NCI-H1092 (cell line): ENCODE results near the gene C19orf73.
A peak's percentile ranks its signal among the peaks of the same experiment; 100 is the strongest.

Experiments
- DNase-seq: peaks from one replicate; lab custom pipeline; 2025; lab: John Stamatoyannopoulos, UW

The C19orf73 gene

GRCh38 chr19:49118565-49119410 is at the start of gene C19orf73:
Gene C19orf73 (minus strand): TSS chr19:49119143. CDS start chr19:49119022, 121 bp downstream.
- peak; percentile 88 for DNase-seq

- no peak for DNase-seq
Observed at GRCh38 chr19:49168421-49168820, 49.5 kb upstream of the C19orf73 start.

GRCh38 chr19:49167857-49168409 is 49.0 kb upstream of the C19orf73 start:
- no peak for DNase-seq

- no peak for DNase-seq
Observed at GRCh38 chr19:49165865-49166301, 46.9 kb upstream of the C19orf73 start.

GRCh38 chr19:49165111-49165750 is 46.3 kb upstream of the C19orf73 start:
- DNase-seq: no peak

- DNase-seq: no peak
Observed at GRCh38 chr19:49161987-49162386, 43.0 kb upstream of the C19orf73 start.

GRCh38 chr19:49160450-49161189 is 41.7 kb upstream of the C19orf73 start:
- no peak for DNase-seq

- peak; percentile 30 for DNase-seq
Observed at GRCh38 chr19:49157445-49158224, 38.7 kb upstream of the C19orf73 start, which contains the start of gene TRPM4. Gene TRPM4 (plus strand): TSS chr19:49157792. CDS start chr19:49157867, 75 bp downstream.

GRCh38 chr19:49155820-49156346 is 36.9 kb upstream of the C19orf73 start:
- DNase-seq: no peak

GRCh38 chr19:49155005-49155819 is 36.3 kb upstream of the C19orf73 start, which contains the start of gene HRC:
Gene HRC (minus strand): TSS chr19:49155396. CDS start chr19:49155237, 159 bp downstream.
- DNase-seq: no peak

GRCh38 chr19:49154279-49154678 is 35.3 kb upstream of the C19orf73 start:
- no peak for DNase-seq

GRCh38 chr19:49153167-49153809 is 34.3 kb upstream of the C19orf73 start:
- no peak for DNase-seq

- no peak for DNase-seq
Observed at GRCh38 chr19:49152119-49152550, 33.2 kb upstream of the C19orf73 start.

GRCh38 chr19:49151267-49152118 is 32.5 kb upstream of the C19orf73 start:
- DNase-seq: peak; percentile 10

GRCh38 chr19:49150944-49151243 is 32.0 kb upstream of the C19orf73 start:
- no peak for DNase-seq

GRCh38 chr19:49150106-49150943 is 31.4 kb upstream of the C19orf73 start:
- DNase-seq: peak; percentile 68

GRCh38 chr19:49149652-49150105 is 30.7 kb upstream of the C19orf73 start:
- DNase-seq: peak; percentile 61
